Activated CD8-positive, alpha-beta memory T cell treated with anti-CD3 and anti-CD28 coated beads, Interleukin-2, amount 10 ng/mL, durations not matched to agents 7 days and 5 days (primary cell): ENCODE data around the gene TPM2. TPM values are rescaled to one million over a fixed set of nuclear protein-coding genes. Genes with fewer than 3 reads are reported as not detected.

Experiments
- ATAC-seq: fragments of 150-1000 bp; cut with Tn5 transposase; one replicate; pipeline ENCODE4 v1.10.0; 2021; ENCODE audit warnings: moderate library complexity
- CTCF ChIA-PET: fragments of 350-600 bp; sonication (Branson Sonifier 250); formaldehyde crosslinking; loops from one replicate; lab custom pipeline; 2021; ENCODE audit warnings: antibody characterized with exemption; lab: Charles Lee
- DNase-seq: peaks from one replicate; pipeline ENCODE4 v3.0.0-alpha.2; 2020
- H3K27ac Mint-ChIP-seq: one replicate; pipeline ENCODE4 v1.8.0; 2021; ENCODE audit warnings: mild to moderate bottlenecking, mixed read lengths
- H3K27me3 Mint-ChIP-seq: one replicate; pipeline ENCODE4 v1.8.0; 2021; ENCODE audit warnings: mixed read lengths
- H3K36me3 Mint-ChIP-seq: one replicate; pipeline ENCODE4 v1.8.0; 2021; ENCODE audit warnings: mild to moderate bottlenecking, mixed read lengths
- H3K4me1 Mint-ChIP-seq: one replicate; pipeline ENCODE4 v1.8.0; 2021; ENCODE audit warnings: mixed read lengths
- H3K4me3 Mint-ChIP-seq: one replicate; pipeline ENCODE4 v1.8.0; 2021; ENCODE audit warnings: mild to moderate bottlenecking, moderate library complexity, mixed read lengths
- H3K9me3 Mint-ChIP-seq: one replicate; pipeline ENCODE4 v1.8.0; 2022; ENCODE audit warnings: low read depth, mixed read lengths
- total RNA-seq, 2 experiments: library from RNA; stranded (reverse); gene quantifications; one replicate each; pipeline ENCODE4 v1.2.3, GENCODE V29; 2021

TPM2 gene
- total RNA-seq, 2 experiments from 2014 or later: 6.1 to 12.1 TPM

GRCh38 chr9:35700031-35700430, 10.3 kb upstream of the TPM2 start:
- CTCF ChIA-PET: interaction anchor here (1.2 to 1.7 kb wide), 3 partner anchors 27 to 41 kb away, joined by 4 to 5 read pairs (median 4); partner anchors contain the start of gene CCDC107
- peaks cover 2% of the 10 kb centered on the region for H3K4me1 Mint-ChIP-seq
- peaks cover 29% of the 10 kb centered on the region for H3K36me3 Mint-ChIP-seq
- no peak overlapping the region for H3K4me3 Mint-ChIP-seq
- no peak for ATAC-seq
- no peaks in the 10 kb centered on the region for H3K27me3 Mint-ChIP-seq
- no peak overlapping the region for H3K27ac Mint-ChIP-seq
- no peaks in the 10 kb centered on the region for H3K9me3 Mint-ChIP-seq
- DNase-seq: no peak

- peaks cover 12% of the 10 kb centered on the region for H3K36me3 Mint-ChIP-seq
- no peaks in the 10 kb centered on the region for H3K27me3 Mint-ChIP-seq
- H3K4me1 Mint-ChIP-seq: peaks cover 2% of the 10 kb centered on the region
- no peak overlapping the region for H3K4me3 Mint-ChIP-seq
- no peak overlapping the region for H3K27ac Mint-ChIP-seq
- CTCF ChIA-PET: interaction anchor here (1.1 to 5.7 kb wide), 7 partner anchors 9 to 86 kb away, joined by 3 to 68 read pairs (median 41); partner anchors contain the start of genes ARHGEF39, GBA2 and RGP1
- DNase-seq (no peak), ATAC-seq (no peak)
- H3K9me3 Mint-ChIP-seq: no peaks in the 10 kb centered on the region
Observed at GRCh38 chr9:35698231-35698630, 8.5 kb upstream of the TPM2 start.

DNA sequence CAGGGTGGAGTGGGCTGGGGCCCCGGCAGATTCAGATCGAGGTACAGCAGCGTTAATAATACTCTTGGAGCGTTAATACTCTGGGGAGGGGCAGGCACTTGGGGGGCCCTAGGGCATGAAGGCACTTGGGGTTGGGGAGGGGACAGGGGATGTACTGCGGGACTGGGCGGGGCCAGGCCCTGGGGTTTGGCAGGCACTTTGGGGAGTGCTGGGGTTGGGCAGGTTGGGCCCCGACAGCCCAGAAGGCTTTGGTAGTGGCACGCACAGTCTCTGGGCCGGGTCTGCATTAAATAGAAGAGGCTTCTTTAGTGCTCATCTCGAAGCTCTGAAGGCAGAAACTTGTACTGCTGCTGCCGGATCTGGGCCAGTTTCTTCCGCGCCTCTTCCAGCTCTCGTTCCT, 7.8 kb upstream of the TPM2 start:
- Mint-ChIP-seq H3K36me3 (peaks cover 7% of the 10 kb centered on the region), H3K4me3 (no peak overlapping the region), H3K27ac (no peak overlapping the region), H3K27me3 (no peaks in the 10 kb centered on the region), H3K9me3 (no peaks in the 10 kb centered on the region), H3K4me1 (peaks cover 2% of the 10 kb centered on the region)
- CTCF ChIA-PET: interaction anchor here (0.6 to 5.7 kb wide), 27 partner anchors 9 to 1668 kb away, joined by 3 to 68 read pairs (median 13); partner anchors contain the start of genes ARHGEF39, CCDC107, CREB3 and GBA2
- DNase-seq (no peak), ATAC-seq (no peak)

DNA sequence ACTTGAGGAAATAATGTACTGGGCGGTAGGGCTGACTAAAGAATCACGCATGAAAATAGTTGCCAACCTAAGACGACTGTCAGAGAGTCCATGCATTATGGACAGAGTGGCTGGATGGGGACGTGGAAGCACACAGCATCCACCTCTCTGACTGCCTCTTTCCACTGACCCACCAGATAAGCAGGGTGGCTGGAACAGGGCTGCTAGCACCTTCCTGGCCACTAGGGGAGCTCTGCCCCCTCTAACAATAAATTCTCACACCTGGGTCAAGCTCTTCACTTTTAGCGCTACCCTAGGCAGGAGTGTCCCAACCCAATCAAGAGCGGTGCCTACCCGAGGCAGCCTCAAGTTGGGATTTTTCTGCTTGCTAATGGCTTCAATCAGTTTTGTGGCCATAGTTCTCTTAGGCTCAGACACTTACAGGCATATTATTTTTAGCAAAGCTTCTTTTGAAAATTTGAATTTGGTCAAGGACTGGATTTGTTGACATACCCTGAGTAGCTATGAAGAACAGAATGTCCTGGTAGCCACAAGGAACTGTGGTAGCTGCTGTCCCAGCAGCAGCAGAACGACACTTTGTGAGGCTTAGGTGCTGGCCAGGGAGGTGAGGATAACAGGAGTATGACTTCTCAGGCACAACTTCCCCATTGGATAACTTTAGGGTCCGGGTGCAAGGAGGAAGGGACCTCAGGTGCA, 6.9 kb upstream of the TPM2 start:
- Mint-ChIP-seq H3K4me3 (no peak overlapping the region), H3K9me3 (no peaks in the 10 kb centered on the region)

GRCh38 chr9:35695943-35696401, 6.2 kb upstream of the TPM2 start:
- H3K9me3 Mint-ChIP-seq: no peaks in the 10 kb centered on the region
- peak; percentile 12 for ATAC-seq
- H3K36me3 Mint-ChIP-seq: peaks cover 7% of the 10 kb centered on the region
- H3K4me1 Mint-ChIP-seq: peaks cover 5% of the 10 kb centered on the region
- CTCF ChIA-PET: interaction anchor here (0.6 to 5.7 kb wide), 41 partner anchors 8 to 206 kb away, joined by 3 to 68 read pairs (median 8); partner anchors contain the start of genes ARHGEF39, CA9, CCDC107 and CREB3
- DNase-seq: no peak
- no peak overlapping the region for H3K4me3 Mint-ChIP-seq
- no peaks in the 10 kb centered on the region for H3K27me3 Mint-ChIP-seq
- H3K27ac Mint-ChIP-seq: no peak overlapping the region

More for the DNA sequence above, 6.9 kb upstream of the TPM2 start:
- H3K36me3 Mint-ChIP-seq: peaks cover 7% of the 10 kb centered on the region
- ATAC-seq (peak; percentile 92), DNase-seq (peak; percentile 72)
- CTCF ChIA-PET: interaction anchor here (0.5 to 5.7 kb wide), 46 partner anchors 9 to 509 kb away, joined by 3 to 68 read pairs (median 8); partner anchors contain the start of genes ARHGEF39, CA9, CCDC107 and CREB3
- H3K4me1 Mint-ChIP-seq: peaks cover 2% of the 10 kb centered on the region
- H3K27ac Mint-ChIP-seq: no peak overlapping the region
- H3K27me3 Mint-ChIP-seq: no peaks in the 10 kb centered on the region

GRCh38 chr9:35691757-35692301, 2.1 kb upstream of the TPM2 start:
- ATAC-seq: no peak
- H3K27ac Mint-ChIP-seq: no peak overlapping the region
- DNase-seq: no peak
- no peaks in the 10 kb centered on the region for H3K9me3 Mint-ChIP-seq
- CTCF ChIA-PET: interaction anchor here (0.6 to 1.9 kb wide), 5 partner anchors 18 to 88 kb away, joined by 3 to 9 read pairs (median 3); partner anchors contain the start of genes CCDC107 and RMRP
- H3K4me1 Mint-ChIP-seq: peaks cover 16% of the 10 kb centered on the region
- H3K27me3 Mint-ChIP-seq: no peaks in the 10 kb centered on the region
- H3K36me3 Mint-ChIP-seq: peaks cover 5% of the 10 kb centered on the region
- peak overlapping the region; percentile 2 for H3K4me3 Mint-ChIP-seq

- CTCF ChIA-PET: interaction anchor here (0.9 to 1.9 kb wide), 5 partner anchors 20 to 88 kb away, joined by 3 to 9 read pairs (median 3); partner anchors contain the start of genes CCDC107 and RMRP
- H3K4me1 Mint-ChIP-seq: peaks cover 14% of the 10 kb centered on the region
Observed at GRCh38 chr9:35691334-35691650, 1.6 kb upstream of the TPM2 start.

GRCh38 chr9:35690614-35691333, 1.0 kb upstream of the TPM2 start:
- peaks cover 14% of the 10 kb centered on the region for H3K4me1 Mint-ChIP-seq
- H3K9me3 Mint-ChIP-seq: no peaks in the 10 kb centered on the region
- DNase-seq (peak; percentile 48), ATAC-seq (peak; percentile 52)
- H3K4me3 Mint-ChIP-seq: peak overlapping the region; percentile 74
- H3K36me3 Mint-ChIP-seq: no peaks in the 10 kb centered on the region
- no peaks in the 10 kb centered on the region for H3K27me3 Mint-ChIP-seq
- CTCF ChIA-PET: interaction anchor here (0.8 to 1.9 kb wide), 7 partner anchors 26 to 74 kb away, joined by 3 to 10 read pairs (median 5); partner anchors contain the start of genes CCDC107 and RMRP
- no peak overlapping the region for H3K27ac Mint-ChIP-seq

More at GRCh38 chr9:35691334-35691650, 1.6 kb upstream of the TPM2 start:
- H3K9me3 Mint-ChIP-seq: no peaks in the 10 kb centered on the region
- H3K27ac Mint-ChIP-seq: no peak overlapping the region
- DNase-seq (no peak), ATAC-seq (no peak)
- H3K36me3 Mint-ChIP-seq: no peaks in the 10 kb centered on the region
- H3K27me3 Mint-ChIP-seq: no peaks in the 10 kb centered on the region
- H3K4me3 Mint-ChIP-seq: peak overlapping the region; percentile 74

DNA sequence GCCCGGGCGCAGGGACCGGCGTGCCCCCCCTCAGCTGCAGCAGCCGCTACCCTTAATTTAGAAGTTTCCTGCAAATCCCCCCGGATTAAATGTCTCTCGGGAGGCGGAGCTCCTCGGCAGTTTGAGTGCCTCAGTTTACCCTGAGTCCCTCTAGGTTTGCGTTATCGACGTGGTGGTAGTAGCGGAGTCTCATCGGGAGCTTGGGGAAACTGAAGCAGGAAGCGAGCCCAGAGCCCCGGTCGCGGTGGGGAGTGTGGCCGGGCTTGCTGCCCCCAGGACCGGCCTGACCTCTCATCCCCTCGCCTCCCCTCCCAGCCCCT, 529 bp upstream of the TPM2 start:
- Mint-ChIP-seq H3K4me1 (peaks cover 14% of the 10 kb centered on the region), H3K27me3 (no peaks in the 10 kb centered on the region), H3K36me3 (no peaks in the 10 kb centered on the region), H3K27ac (no peak overlapping the region), H3K9me3 (no peaks in the 10 kb centered on the region), H3K4me3 (peak overlapping the region; percentile 74)
- DNase-seq (no peak), ATAC-seq (no peak)
- CTCF ChIA-PET: interaction anchor here (0.8 to 1.0 kb wide), 4 partner anchors 26 to 46 kb away, joined by 3 to 10 read pairs (median 4); partner anchors contain the start of genes CCDC107 and RMRP

- H3K27ac Mint-ChIP-seq: no peak overlapping the region
- no peaks in the 10 kb centered on the region for H3K36me3 Mint-ChIP-seq
- peak; percentile 38 for ATAC-seq
- CTCF ChIA-PET: interaction anchor here (0.8 to 2.2 kb wide), 7 partner anchors 8 to 81 kb away, joined by 3 to 14 read pairs (median 3); no protein-coding TSS in a partner anchor
- no peaks in the 10 kb centered on the region for H3K9me3 Mint-ChIP-seq
- H3K27me3 Mint-ChIP-seq: no peaks in the 10 kb centered on the region
- no peak overlapping the region for H3K4me3 Mint-ChIP-seq
- H3K4me1 Mint-ChIP-seq: peaks cover 14% of the 10 kb centered on the region
- no peak for DNase-seq
Observed at GRCh38 chr9:35688558-35689541, 875 bp downstream of the TPM2 start.

- no peak overlapping the region for H3K4me3 Mint-ChIP-seq
- no peaks in the 10 kb centered on the region for H3K9me3 Mint-ChIP-seq
- H3K27ac Mint-ChIP-seq: no peak overlapping the region
- peaks cover 14% of the 10 kb centered on the region for H3K4me1 Mint-ChIP-seq
- H3K36me3 Mint-ChIP-seq: no peaks in the 10 kb centered on the region
- no peaks in the 10 kb centered on the region for H3K27me3 Mint-ChIP-seq
- ATAC-seq (no peak), DNase-seq (no peak)
- CTCF ChIA-PET: interaction anchor here (0.8 to 2.2 kb wide), 8 partner anchors 9 to 80 kb away, joined by 3 to 14 read pairs (median 4); no protein-coding TSS in a partner anchor
Observed at GRCh38 chr9:35687972-35688557, 1.7 kb downstream of the TPM2 start.
